GM12878 (cell line): ENCODE results near the gene PRMT7. TPM values are rescaled to one million over a fixed set of nuclear protein-coding genes. Genes with fewer than 3 reads are reported as not detected.

Experiments
- ATAC-seq: fragments of 200-7000 bp; cut with Tn5 transposase; 3 replicates; pipeline ENCODE4 v1.9.1; 2020; ENCODE audit warnings: mild to moderate bottlenecking, moderate library complexity
- BruUV-seq: library from RNA; stranded (reverse); fragments of 400-500 nt; replicated peaks from 2 replicates; lab custom pipeline; 2021; lab: Mats Ljungman, UMichigan
- CTCF ChIA-PET: fragments of 300-600 bp; sonication (Branson Sonifier 250); formaldehyde crosslinking; extraction: SDS; loops from one replicate; lab custom pipeline; 2021; ENCODE audit warnings: inconsistent platforms; lab: Yijun Ruan, JAX
- POLR2A ChIA-PET: fragments of 350-600 bp; formaldehyde crosslinking; extraction: SDS; loops from one replicate; lab custom pipeline; 2021; ENCODE audit warnings: inconsistent platforms; lab: Charles Lee
- RAD21 ChIA-PET: fragments of 300-600 bp; sonication (Branson Sonifier 250); formaldehyde crosslinking; loops from one replicate; lab custom pipeline; 2023; ENCODE audit warnings: antibody characterized with exemption; ENCODE audit not compliant: unreplicated experiment; lab: Charles Lee
- SMC1A ChIA-PET: fragments of 300-600 bp; sonication (Branson Sonifier 250); formaldehyde crosslinking; loops from one replicate; lab custom pipeline; 2023; ENCODE audit not compliant: unreplicated experiment, uncharacterized antibody; lab: Charles Lee
- DNase-seq: peaks from one replicate; pipeline ENCODE4 v3.0.0-alpha.2; 2011; ENCODE audit warnings: low read depth, low spot score
- FAIRE-seq: peaks from 3 replicates; lab custom pipeline; 2011; peaks lifted over from hg19 to GRCh38; lab: Jason Lieb, UNC
- H2AFZ ChIP-seq: 2 replicates; pipeline ENCODE4 v1.6.0; 2011; ENCODE audit warnings: low read depth, low read length, control low read depth; ENCODE audit not compliant: control insufficient read depth
- H3K27ac ChIP-seq: 2 replicates; pipeline ENCODE4 v1.5.1; 2011; ENCODE audit warnings: control low read depth; ENCODE audit not compliant: control insufficient read depth, insufficient read depth
- H3K27me3 ChIP-seq, 2 experiments: replicated peaks in 1 of 2; 2 replicates each; pipeline versions ENCODE4 v1.6.0 to v1.6.1; 2011; ENCODE audit warnings: low read length in 1 of 2; ENCODE audit not compliant: control insufficient read depth in 2 of 2, insufficient read depth in 2 of 2
- H3K36me3 ChIP-seq, 2 experiments: 2 replicates each; pipeline ENCODE4 v1.5.1; 2011; ENCODE audit warnings: low read length in 1 of 2; ENCODE audit not compliant: control insufficient read depth in 2 of 2, insufficient read depth in 2 of 2
- H3K4me1 ChIP-seq: 2 replicates; pipeline ENCODE4 v1.6.1; 2011; ENCODE audit warnings: mild to moderate bottlenecking, low read length, moderate library complexity, mixed read lengths; ENCODE audit not compliant: control insufficient read depth, insufficient read depth
- H3K4me2 ChIP-seq: 2 replicates; pipeline ENCODE4 v1.6.0; 2011; ENCODE audit warnings: control low read depth; ENCODE audit not compliant: control insufficient read depth, insufficient read depth
- H3K4me3 ChIP-seq: fragments of 200-600 bp; sonication (generic); 2 replicates; pipeline ENCODE4 v1.5.1; 2016
- H3K79me2 ChIP-seq: 2 replicates; pipeline ENCODE4 v1.6.0; 2011; ENCODE audit warnings: low read length; ENCODE audit not compliant: control insufficient read depth, insufficient read depth
- H3K9ac ChIP-seq: 2 replicates; pipeline ENCODE4 v1.8.0; 2011; ENCODE audit warnings: low read length, control low read depth, mixed read lengths; ENCODE audit not compliant: control insufficient read depth, insufficient read depth
- H3K9me3 ChIP-seq: replicated peaks from 3 replicates; pipeline ENCODE4 v1.5.1; 2011; ENCODE audit warnings: mild to moderate bottlenecking, low read length; ENCODE audit not compliant: control insufficient read depth, insufficient read depth
- H4K20me1 ChIP-seq: 2 replicates; pipeline ENCODE4 v1.6.0; 2011; ENCODE audit not compliant: control insufficient read depth, insufficient read depth
- BCL11A ChIP-seq: IDR thresholded peaks from 2 replicates; pipeline ENCODE4 v1.6.1; 2011; ENCODE audit warnings: low read depth, low read length
- BHLHE40 ChIP-seq, 2 experiments: fragments of 450-650 bp in 1 of 2; IDR thresholded peaks; 2 replicates each; pipeline ENCODE4 v1.6.1; 2011 to 2017; ENCODE audit warnings: low read depth in 2 of 2, borderline replicate concordance in 1 of 2, improper control_type of control experiment in 1 of 2, low read length in 1 of 2, mild to moderate bottlenecking in 1 of 2
- FOXK2 ChIP-seq: fragments of 450-650 bp; IDR thresholded peaks from 2 replicates; pipeline ENCODE4 v1.6.1; 2017; ENCODE audit warnings: mild to moderate bottlenecking, moderate library complexity
- MLLT1 ChIP-seq: fragments of 450-650 bp; IDR thresholded peaks from 2 replicates; pipeline ENCODE4 v1.6.1; 2016; ENCODE audit warnings: mild to moderate bottlenecking
- NR2C1 ChIP-seq: fragments of 450-650 bp; IDR thresholded peaks from 2 replicates; pipeline ENCODE4 v1.6.1; 2017; ENCODE audit warnings: antibody characterized with exemption, mild to moderate bottlenecking, moderate library complexity
- WGBS: methylation state at CpG from one replicate; pipeline ENCODE4 v1.1.6; 2016; ENCODE audit warnings: low lambda C conversion rate; ENCODE audit not compliant: insufficient replicate concordance, insufficient coverage; ENCODE audit errors: missing lambda C conversion rate; 5-methylcytosine and 5-hydroxymethylcytosine counted together
- in situ Hi-C: fragments of 300-500 bp; cut with MboI; formaldehyde crosslinking; loops from 9 replicates; pipeline ENCODE4 v1.14.3; 2018; ENCODE audit warnings: mixed read lengths
- intact Hi-C: fragments of 100-400 bp; cut with micrococcal nuclease; formaldehyde crosslinking; loops from one replicate; pipeline ENCODE4 v1.14.2; 2022; ENCODE audit not compliant: unreplicated experiment
- polyA plus RNA-seq, 11 experiments: library from polyadenylated mRNA; depleted of rRNA in 4 of 11; unstranded in 6 of 11; stranded (reverse) in 5 of 11; fragments of >200 nt; fragmentation: Nextera tagmentation in 4 of 11; fragmentation: Illumina TruSeq in 1 of 11; extraction: Ambion mirVana in 4 of 11; extraction: Trizol in 1 of 11; gene quantifications; 1 replicate in 1 of 11; 2 replicates in 10 of 11; pipeline versions ENCODE4 v1.2.1 to v1.2.3, GENCODE V29; 2011 to 2016; ENCODE audit warnings: inconsistent platforms in 2 of 11, missing spikeins in 2 of 11, low read depth in 1 of 11
- total RNA-seq, 4 experiments: library from RNA; depleted of rRNA in 3 of 4; stranded (reverse); fragments of >200 nt in 3 of 4; fragmentation: Illumina TruSeq in 1 of 4; extraction: Trizol in 1 of 4; gene quantifications; 2 replicates each; pipeline versions ENCODE4 v1.2.1 to v1.2.3, GENCODE V29; 2013 to 2021
- TF ChIP-seq, protein P1 (sequence below): IDR thresholded peaks from 2 replicates; pipeline ENCODE4 v1.6.1; 2011; ENCODE audit warnings: low read depth, mild to moderate bottlenecking, low read length, moderate library complexity, borderline replicate concordance; ENCODE audit errors: extremely low read depth

Gene PRMT7
- total and polyA plus RNA-seq, 10 of the 15 experiments (the other 5 are each of a cell fraction or from before 2014, with no cell fraction given), result 5.1 to 56.1 (median 42.0) TPM

GRCh38 chr16:68290450-68290849 is 20.4 kb upstream of the PRMT7 start (continued):
- TF ChIP-seq MLLT1, result no peak

GRCh38 chr16:68291227-68291626 is 19.6 kb upstream of the PRMT7 start:
- peaks cover 26% of the 10 kb centered on the region for H3K79me2 ChIP-seq
- ChIA-PET SMC1A (interaction anchor here (0.6 to 5.0 kb wide), 9 partner anchors 8 to 37 kb away, joined by 3 to 56 read pairs (median 12); partner anchors contain the start of genes PRMT7, SLC7A6 and SLC7A6OS), RAD21 (interaction anchor here (1.0 to 4.9 kb wide), 5 partner anchors 15 to 38 kb away, joined by 3 to 55 read pairs (median 10); partner anchors contain the start of gene SLC7A6), CTCF (interaction anchor here (1.0 to 4.8 kb wide), 4 partner anchors 9 to 38 kb away, joined by 3 to 94 read pairs (median 4); partner anchors contain the start of gene SLC7A6), POLR2A (interaction anchor here (1.1 to 11.1 kb wide), 4 partner anchors 8 to 27 kb away, joined by 4 to 177 read pairs (median 12); partner anchors contain the start of genes PRMT7 and SLC7A6OS)
- H2AFZ ChIP-seq, result no peak overlapping the region
- intact Hi-C loops (no loop called here), in situ Hi-C loops (no loop called here)
- no peaks in the 10 kb centered on the region for H3K27me3 ChIP-seq
- no peak overlapping the region for H3K4me3 ChIP-seq
- H3K9me3 ChIP-seq, result no peaks in the 10 kb centered on the region
- FAIRE-seq, result no peak
- 79% methylated on average over 4 of the region's 4 CpGs for WGBS
- H3K9ac ChIP-seq, result no peak overlapping the region
- no peak for ATAC-seq
- TF ChIP-seq NR2C1 (no peak), BCL11A (no peak), FOXK2 (no peak), BHLHE40 (IDR thresholded peaks at IDR 0.05; ENCODE audit: borderline replicate concordance in 1 of 2, low read depth in 2 of 2, low read length in 1 of 2) (no peak)
- TF ChIP-seq, protein P1, sequence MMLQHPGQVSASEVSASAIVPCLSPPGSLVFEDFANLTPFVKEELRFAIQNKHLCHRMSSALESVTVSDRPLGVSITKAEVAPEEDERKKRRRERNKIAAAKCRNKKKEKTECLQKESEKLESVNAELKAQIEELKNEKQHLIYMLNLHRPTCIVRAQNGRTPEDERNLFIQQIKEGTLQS, result no peak
- peaks cover 43% of the 10 kb centered on the region for H3K4me1 ChIP-seq
- no peaks in the 10 kb centered on the region for H4K20me1 ChIP-seq
- H3K36me3 ChIP-seq, result peaks cover 32% of the 10 kb centered on the region in 2 experiments; a peak in 3 of 4 replicates
- H3K27ac ChIP-seq, result no peak overlapping the region
- BruUV-seq, result no TSS peak
- no peak for DNase-seq
- H3K4me2 ChIP-seq, result no peak overlapping the region
